ENCODE measurements around the gene YWHAG.

Gene YWHAG

DNA sequence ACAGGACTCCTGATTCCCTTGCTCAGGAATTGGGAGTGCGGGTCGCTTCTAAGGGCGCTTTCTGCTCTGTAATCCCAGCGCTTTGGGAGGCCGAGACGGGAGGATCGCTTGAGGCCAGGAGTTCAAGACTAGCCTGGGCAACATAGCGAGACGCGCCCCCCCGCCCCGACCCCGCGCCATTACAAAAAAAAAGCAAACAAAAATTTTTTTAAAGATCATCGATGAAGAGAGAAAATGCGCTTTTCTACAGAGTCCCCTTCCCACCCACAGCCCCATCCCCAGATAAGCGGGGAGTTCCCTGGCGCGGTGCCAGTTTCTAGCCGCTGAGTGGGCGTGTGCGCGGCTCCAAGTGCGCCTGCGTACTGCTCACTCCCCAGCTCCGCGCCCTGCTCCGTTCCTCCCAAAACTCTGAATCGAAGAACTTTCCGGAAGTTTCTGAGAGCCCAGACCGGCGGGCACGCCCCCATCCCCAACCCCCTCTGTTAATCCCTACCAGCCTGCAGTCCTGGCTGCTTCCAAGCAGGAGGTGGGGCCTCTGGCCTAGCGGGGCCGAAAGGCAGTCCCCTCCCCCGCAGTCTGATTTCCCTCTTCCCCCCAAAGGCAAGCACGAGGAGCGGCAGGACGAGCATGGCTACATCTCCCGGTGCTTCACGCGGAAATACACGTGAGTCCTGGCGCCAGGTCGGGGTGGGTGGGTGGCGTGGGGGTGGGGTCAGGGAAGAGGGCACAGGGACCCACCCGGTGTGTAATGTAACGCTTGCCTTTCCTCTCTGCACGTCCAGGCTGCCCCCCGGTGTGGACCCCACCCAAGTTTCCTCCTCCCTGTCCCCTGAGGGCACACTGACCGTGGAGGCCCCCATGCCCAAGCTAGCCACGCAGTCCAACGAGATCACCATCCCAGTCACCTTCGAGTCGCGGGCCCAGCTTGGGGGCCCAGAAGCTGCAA, 55.3 kb downstream of the YWHAG start:
- peak overlapping the region in 1 of 2 experiments; percentile 79 for H3K27ac ChIP-seq (ENCODE audit: insufficient read depth in 1 of 2, low read depth in 1 of 2, low read length in 2 of 2, poor library complexity in 1 of 2, severe bottlenecking in 2 of 2)
- H3K36me3 ChIP-seq (ENCODE audit: control insufficient read depth in 4 of 4, insufficient read depth in 4 of 4, low read length in 3 of 4), result peaks cover 0 to 3% (median 0%) of the 10 kb centered on the region in 4 experiments
- H3K9me3 ChIP-seq (ENCODE audit: control extremely low read depth in 1 of 5, control insufficient read depth in 4 of 5, insufficient read depth in 2 of 5, low read depth in 1 of 5, low read length in 4 of 5), result no peaks in the 10 kb centered on the region
- H3K4me3 ChIP-seq (ENCODE audit: control insufficient read depth in 1 of 7, extremely low read depth in 1 of 7, insufficient read depth in 4 of 7, low read depth in 2 of 7, low read length in 6 of 7), result peak overlapping the region; percentile 69 to 91 (median 74)
- peak; percentile 80 to 83 (median 81) for DNase-seq
- ChIA-PET POLR2A (interaction anchor here (0.6 to 2.4 kb wide), 5 partner anchors 8 to 136 kb away, joined by 3 to 15 read pairs (median 4); no protein-coding TSS in a partner anchor), CTCF (interaction anchor here (1.5 to 20.5 kb wide), 4 partner anchors 10 to 41 kb away, joined by 6 to 303 read pairs (median 8); no protein-coding TSS in a partner anchor)
- H3K27me3 ChIP-seq (replicated peaks in 2 of 5; ENCODE audit: control insufficient read depth in 4 of 5, insufficient read depth in 5 of 5, low read length in 4 of 5), result no peaks in the 10 kb centered on the region
- H3K4me1 ChIP-seq (ENCODE audit: control extremely low read depth in 1 of 4, control insufficient read depth in 4 of 4, insufficient read depth in 4 of 4, low read length in 3 of 4), result peaks cover 0 to 27% (median 20%) of the 10 kb centered on the region in 4 experiments
- under 1% methylated on average over 38 of the region's 56 CpGs for WGBS (ENCODE audit: insufficient coverage)

DNA sequence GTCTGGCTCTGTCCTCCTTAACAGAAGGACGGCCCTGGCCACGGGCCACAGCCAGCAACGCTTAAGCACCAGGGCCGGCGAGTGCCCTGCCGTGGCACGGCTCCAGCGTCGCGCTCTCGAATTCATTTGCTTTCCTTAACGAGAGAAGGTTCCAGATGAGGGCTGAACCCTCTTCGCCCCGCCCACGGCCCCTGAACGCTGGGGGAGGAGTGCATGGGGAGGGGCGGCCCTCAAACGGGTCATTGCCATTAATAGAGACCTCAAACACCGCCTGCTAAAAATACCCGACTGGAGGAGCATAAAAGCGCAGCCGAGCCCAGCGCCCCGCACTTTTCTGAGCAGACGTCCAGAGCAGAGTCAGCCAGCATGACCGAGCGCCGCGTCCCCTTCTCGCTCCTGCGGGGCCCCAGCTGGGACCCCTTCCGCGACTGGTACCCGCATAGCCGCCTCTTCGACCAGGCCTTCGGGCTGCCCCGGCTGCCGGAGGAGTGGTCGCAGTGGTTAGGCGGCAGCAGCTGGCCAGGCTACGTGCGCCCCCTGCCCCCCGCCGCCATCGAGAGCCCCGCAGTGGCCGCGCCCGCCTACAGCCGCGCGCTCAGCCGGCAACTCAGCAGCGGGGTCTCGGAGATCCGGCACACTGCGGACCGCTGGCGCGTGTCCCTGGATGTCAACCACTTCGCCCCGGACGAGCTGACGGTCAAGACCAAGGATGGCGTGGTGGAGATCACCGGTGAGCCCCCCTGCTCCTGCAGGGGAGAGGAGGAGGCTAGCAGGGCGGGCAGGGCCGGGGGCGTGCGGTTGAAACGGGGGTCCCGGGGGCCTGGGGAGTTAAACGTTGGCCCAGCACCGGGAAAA, 56.2 kb downstream of the YWHAG start, which contains the start of gene HSPB1:
Gene HSPB1, plus strand, starts transcription at position 327 of the 855 bp plus-strand sequence. Its CDS starts 40 bp downstream, at position 367.
- H3K4me3 ChIP-seq (ENCODE audit: control insufficient read depth in 1 of 7, extremely low read depth in 1 of 7, insufficient read depth in 4 of 7, low read depth in 2 of 7, low read length in 6 of 7), result peak within 1 kb of the TSS; percentile 69 to 91 (median 74)
- peak; percentile 84 to 92 (median 90) for DNase-seq
- H3K27me3 ChIP-seq (replicated peaks in 2 of 5; ENCODE audit: control insufficient read depth in 4 of 5, insufficient read depth in 5 of 5, low read length in 4 of 5), result no peaks in the 10 kb centered on the region
- ChIA-PET POLR2A (interaction anchor here (0.6 to 2.4 kb wide), 5 partner anchors 8 to 135 kb away, joined by 3 to 15 read pairs (median 4); no protein-coding TSS in a partner anchor), CTCF (interaction anchor here (0.8 to 20.5 kb wide), 4 partner anchors 11 to 14 kb away, joined by 3 to 303 read pairs (median 8); no protein-coding TSS in a partner anchor)
- H3K4me1 ChIP-seq (ENCODE audit: control extremely low read depth in 1 of 4, control insufficient read depth in 4 of 4, insufficient read depth in 4 of 4, low read length in 3 of 4), result peaks cover 0 to 27% (median 20%) of the 10 kb centered on the region in 4 experiments
- peaks cover 0 to 3% (median 0%) of the 10 kb centered on the region in 4 experiments for H3K36me3 ChIP-seq (ENCODE audit: control insufficient read depth in 4 of 4, insufficient read depth in 4 of 4, low read length in 3 of 4)
- H3K27ac ChIP-seq (ENCODE audit: insufficient read depth in 1 of 2, low read depth in 1 of 2, low read length in 2 of 2, poor library complexity in 1 of 2, severe bottlenecking in 2 of 2), result peak within 1 kb of the TSS in 1 of 2 experiments; percentile 79
- 0% methylated on average over 73 of the region's 75 CpGs for WGBS (ENCODE audit: insufficient coverage)
- no peaks in the 10 kb centered on the region for H3K9me3 ChIP-seq (ENCODE audit: control extremely low read depth in 1 of 5, control insufficient read depth in 4 of 5, insufficient read depth in 2 of 5, low read depth in 1 of 5, low read length in 4 of 5)

DNA sequence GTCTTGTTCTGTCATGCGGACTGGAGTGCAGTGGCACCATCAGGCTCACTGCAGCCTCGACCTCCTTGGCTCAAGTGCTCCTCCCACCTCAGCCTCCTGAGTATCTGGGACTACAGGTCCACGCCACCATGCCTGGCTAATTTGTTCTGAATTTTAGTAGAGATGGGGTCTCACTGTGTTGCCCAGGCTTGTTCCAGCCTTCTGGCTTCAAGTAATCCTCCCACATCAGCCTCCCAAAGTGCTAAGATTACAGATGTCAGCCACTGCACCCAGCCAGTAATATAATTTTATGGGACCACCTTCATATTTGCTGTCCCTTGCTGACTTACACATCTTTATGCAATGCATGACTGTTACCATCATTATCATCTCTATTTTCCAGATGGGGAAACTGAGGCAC, 57.8 kb downstream of the YWHAG start:
- CTCF ChIA-PET, result interaction anchor here (20.5 kb wide), 1 partner anchor 12 kb away, joined by 303 read pairs; no protein-coding TSS in a partner anchor
- Histone ChIP-seq H3K4me1 (ENCODE audit: control extremely low read depth in 1 of 4, control insufficient read depth in 4 of 4, insufficient read depth in 4 of 4, low read length in 3 of 4) (peaks cover 0 to 27% (median 20%) of the 10 kb centered on the region in 4 experiments), H3K4me3 (ENCODE audit: control insufficient read depth in 1 of 7, extremely low read depth in 1 of 7, insufficient read depth in 4 of 7, low read depth in 2 of 7, low read length in 6 of 7) (no peak overlapping the region), H3K9me3 (ENCODE audit: control extremely low read depth in 1 of 5, control insufficient read depth in 4 of 5, insufficient read depth in 2 of 5, low read depth in 1 of 5, low read length in 4 of 5) (no peaks in the 10 kb centered on the region), H3K36me3 (ENCODE audit: control insufficient read depth in 4 of 4, insufficient read depth in 4 of 4, low read length in 3 of 4) (peaks cover 0 to 3% (median 0%) of the 10 kb centered on the region in 4 experiments), H3K27me3 (replicated peaks in 2 of 5; ENCODE audit: control insufficient read depth in 4 of 5, insufficient read depth in 5 of 5, low read length in 4 of 5) (no peaks in the 10 kb centered on the region), H3K27ac (ENCODE audit: insufficient read depth in 1 of 2, low read depth in 1 of 2, low read length in 2 of 2, poor library complexity in 1 of 2, severe bottlenecking in 2 of 2) (no peak overlapping the region)
- 100% methylated on average over 1 of the region's 3 CpGs for WGBS (ENCODE audit: insufficient coverage)
- no peak for DNase-seq
- POLR2A ChIA-PET, result no interaction called here

DNA sequence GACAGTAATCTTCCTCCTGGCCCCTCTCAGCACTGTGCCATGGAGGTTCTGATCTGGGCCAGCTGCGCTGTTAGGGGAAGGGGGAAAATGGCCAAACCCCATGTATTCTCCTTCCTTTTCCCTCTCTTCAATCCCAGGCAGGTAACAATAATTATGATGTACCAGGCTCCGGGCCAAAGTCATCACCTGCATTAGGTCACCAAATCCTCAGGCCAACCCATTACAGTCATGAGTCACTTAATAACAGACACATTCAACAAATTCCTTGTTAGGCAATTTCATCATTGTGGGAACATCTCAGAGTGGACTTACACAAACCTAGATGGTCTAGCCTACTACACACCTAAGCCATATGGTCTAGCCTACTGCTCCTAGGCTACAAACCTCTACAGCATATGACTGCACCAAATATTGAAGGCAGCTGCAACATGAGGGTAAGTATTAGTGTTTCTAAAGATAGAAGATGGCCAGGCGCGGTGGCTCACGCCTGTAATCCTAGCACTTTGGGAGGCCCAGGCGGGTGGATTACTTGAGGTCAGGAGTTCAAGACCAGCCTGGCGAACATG, 58.5 kb downstream of the YWHAG start:
- Histone ChIP-seq H3K9me3 (ENCODE audit: control extremely low read depth in 1 of 5, control insufficient read depth in 4 of 5, insufficient read depth in 2 of 5, low read depth in 1 of 5, low read length in 4 of 5) (no peaks in the 10 kb centered on the region), H3K36me3 (ENCODE audit: control insufficient read depth in 4 of 4, insufficient read depth in 4 of 4, low read length in 3 of 4) (peaks cover 0 to 3% (median 0%) of the 10 kb centered on the region in 4 experiments), H3K4me1 (ENCODE audit: control extremely low read depth in 1 of 4, control insufficient read depth in 4 of 4, insufficient read depth in 4 of 4, low read length in 3 of 4) (peaks cover 0 to 31% (median 20%) of the 10 kb centered on the region in 4 experiments), H3K27ac (ENCODE audit: insufficient read depth in 1 of 2, low read depth in 1 of 2, low read length in 2 of 2, poor library complexity in 1 of 2, severe bottlenecking in 2 of 2) (no peak overlapping the region), H3K4me3 (ENCODE audit: control insufficient read depth in 1 of 7, extremely low read depth in 1 of 7, insufficient read depth in 4 of 7, low read depth in 2 of 7, low read length in 6 of 7) (no peak overlapping the region), H3K27me3 (replicated peaks in 2 of 5; ENCODE audit: control insufficient read depth in 4 of 5, insufficient read depth in 5 of 5, low read length in 4 of 5) (no peaks in the 10 kb centered on the region)
- WGBS (ENCODE audit: insufficient coverage), result 87% methylated on average over 3 of the region's 7 CpGs
- no peak for DNase-seq
- CTCF ChIA-PET, result interaction anchor here (1.0 kb wide), 1 partner anchor 14 kb away, joined by 6 read pairs; no protein-coding TSS in a partner anchor
- POLR2A ChIA-PET, result no interaction called here

DNA sequence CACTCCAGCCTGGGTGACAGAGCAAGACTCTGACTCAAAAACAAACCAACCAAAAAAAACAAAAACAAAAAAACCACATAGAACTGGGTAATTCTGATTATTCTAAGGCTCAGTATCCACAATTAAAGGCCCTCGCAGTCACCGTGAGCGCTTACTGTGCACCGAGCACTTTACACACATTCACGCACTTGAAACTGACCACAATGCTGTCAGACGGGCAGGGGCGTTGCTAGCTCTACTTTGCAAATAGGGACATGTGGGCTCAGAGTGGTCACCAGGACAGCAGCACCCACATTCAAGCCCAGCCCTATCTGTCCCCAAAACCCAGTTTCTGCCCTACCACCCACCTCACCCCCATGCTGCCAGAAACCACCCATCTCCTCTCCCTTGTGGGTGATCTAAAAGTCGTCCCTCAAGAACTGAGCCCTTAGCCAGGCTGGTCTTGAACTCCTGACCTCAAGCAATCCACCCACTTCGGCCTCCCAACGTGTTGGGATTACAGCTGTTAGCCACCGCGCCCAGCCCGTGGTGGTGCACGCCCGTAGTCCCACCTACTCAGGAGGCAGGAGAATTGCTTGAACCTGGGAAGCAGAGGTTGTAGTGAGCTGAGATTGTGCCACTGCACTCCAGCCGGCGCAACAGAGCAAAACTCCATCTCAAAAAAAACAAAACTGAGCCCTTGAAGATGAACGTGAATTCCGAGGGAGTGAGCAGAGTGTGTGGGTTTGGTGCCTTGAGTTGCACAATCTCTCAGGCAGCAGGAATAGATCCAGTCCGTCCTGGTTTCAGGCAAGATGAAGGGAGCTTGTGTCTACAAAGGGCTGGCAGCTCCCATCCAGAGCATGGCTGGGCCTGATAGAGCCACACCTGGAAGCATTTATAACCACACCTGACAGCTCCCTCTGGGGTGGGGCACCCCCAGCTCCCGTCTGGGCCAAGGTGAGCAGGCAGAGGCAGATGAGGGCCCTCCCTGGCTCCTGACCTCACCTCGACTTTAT, 61.7 kb downstream of the YWHAG start:
- Histone ChIP-seq H3K27ac (ENCODE audit: insufficient read depth in 1 of 2, low read depth in 1 of 2, low read length in 2 of 2, poor library complexity in 1 of 2, severe bottlenecking in 2 of 2) (no peak overlapping the region), H3K36me3 (ENCODE audit: control insufficient read depth in 4 of 4, insufficient read depth in 4 of 4, low read length in 3 of 4) (no peaks in the 10 kb centered on the region), H3K9me3 (ENCODE audit: control extremely low read depth in 1 of 5, control insufficient read depth in 4 of 5, insufficient read depth in 2 of 5, low read depth in 1 of 5, low read length in 4 of 5) (no peaks in the 10 kb centered on the region), H3K4me3 (ENCODE audit: control insufficient read depth in 1 of 7, extremely low read depth in 1 of 7, insufficient read depth in 4 of 7, low read depth in 2 of 7, low read length in 6 of 7) (no peak overlapping the region), H3K27me3 (replicated peaks in 2 of 5; ENCODE audit: control insufficient read depth in 4 of 5, insufficient read depth in 5 of 5, low read length in 4 of 5) (no peaks in the 10 kb centered on the region), H3K4me1 (ENCODE audit: control extremely low read depth in 1 of 4, control insufficient read depth in 4 of 4, insufficient read depth in 4 of 4, low read length in 3 of 4) (peaks cover 0 to 35% (median 27%) of the 10 kb centered on the region in 4 experiments)
- WGBS (ENCODE audit: insufficient coverage), result 94% methylated on average over 16 of the region's 22 CpGs
- DNase-seq, result no peak
- ChIA-PET POLR2A (no interaction called here), CTCF (interaction anchor here (1.0 to 1.1 kb wide), 2 partner anchors 15 to 16 kb away, joined by 3 read pairs; no protein-coding TSS in a partner anchor)

All from common myeloid progenitor, CD34-positive (primary cell).